ENCODE measurements around the gene LIN7A. TPM values are rescaled to one million over a fixed set of nuclear protein-coding genes. Genes with fewer than 3 reads are reported as not detected.

The LIN7A gene
- 17.8 and 22.0 TPM in 2 replicates for total RNA-seq (2021; fragmentation: NEBNext Ultra II Directional; extraction: Animal tissue kit (Norgen Biotek cat#: 25700))
- polyA plus RNA-seq (2011; rRNA removed) = 5.0 and 5.8 TPM in 2 replicates
- polyA plus RNA-seq (2011; cell fraction: cytosol; rRNA removed) = 10.2 TPM
- polyA plus RNA-seq (2011; cell fraction: nucleus; rRNA removed) = 7.4 TPM
- 12.2 to 16.0 TPM (median 12.7 TPM) in 4 replicates for polyA plus RNA-seq (2012, experiment 1 of 2)
- 0.63 TPM for polyA plus RNA-seq (2012, experiment 2 of 2)
- 5.7 TPM for polyA plus RNA-seq (2013, experiment 1 of 2)
- polyA plus RNA-seq (2013, experiment 2 of 2) = 5.2 TPM
- polyA minus RNA-seq (2011; rRNA and poly(A)+ RNA removed) = 19.1 and 26.0 TPM in 2 replicates
- polyA minus RNA-seq (2011; cell fraction: cytosol; rRNA and poly(A)+ RNA removed) = 6.0 TPM
- 34.5 TPM for polyA minus RNA-seq (2011; cell fraction: nucleus; rRNA and poly(A)+ RNA removed)
- long read RNA-seq, experiment 1, full-length matches to known transcripts = 6 of 16 reads
- long read RNA-seq, experiment 1, partial matches to known transcripts = 5 of 16 reads
- long read RNA-seq, experiment 1, other reads (novel, unspliced or antisense) = 5 of 16 reads
- long read RNA-seq, experiment 2, full-length matches to known transcripts = 10 of 14 reads
- long read RNA-seq, experiment 2, partial matches to known transcripts = 3 of 14 reads
- long read RNA-seq, experiment 2, other reads (novel, unspliced or antisense) = 1 of 14 reads

- Histone ChIP-seq H3K9me3 (ENCODE audit: insufficient read depth in 2 of 2, low read depth in 1 of 2, low read length in 1 of 2) (no peaks in the 10 kb centered on the region), H2BK5ac (ENCODE audit: low read depth, low read length) (peak within 1 kb of the TSS; percentile 18; the same call in 1 of the 2 replicates), H3K23ac (ENCODE audit: insufficient read length) (no peak within 1 kb of the TSS), H4K91ac (replicated peaks; ENCODE audit: insufficient read length, low read length) (no peak within 1 kb of the TSS), H2BK15ac (ENCODE audit: low read length) (peak within 1 kb of the TSS; percentile 53; the same call in 1 of the 2 replicates), H3K36me3 (ENCODE audit: control insufficient read depth in 2 of 4, insufficient read depth in 4 of 4, low read length in 3 of 4) (no peaks in the 10 kb centered on the region), H2AK5ac (ENCODE audit: low read depth, low read length) (no peak within 1 kb of the TSS), H2BK20ac (ENCODE audit: low read length) (no peak within 1 kb of the TSS), H4K8ac (ENCODE audit: extremely low read depth, insufficient read depth, low read length) (peak within 1 kb of the TSS; percentile 72; the same call in 1 of the 2 replicates), H4K5ac (ENCODE audit: insufficient read length, low read depth, low read length) (peak within 1 kb of the TSS; percentile 26), H3K79me1 (ENCODE audit: low read depth, low read length) (no peaks in the 10 kb centered on the region), H3K27me3 (replicated peaks in 1 of 4; ENCODE audit: control insufficient read depth in 3 of 4, extremely low read depth in 1 of 4, insufficient read depth in 3 of 4, low read length in 3 of 4) (no peaks in the 10 kb centered on the region; a peak in 1 of 7 replicates), H3K18ac (ENCODE audit: extremely low read depth, low read length) (peak within 1 kb of the TSS; percentile 80; the same call in 1 of the 2 replicates), H4K20me1 (replicated peaks in 1 of 2; ENCODE audit: control insufficient read depth in 1 of 2, insufficient read depth in 2 of 2, low read length in 2 of 2) (no peaks in the 10 kb centered on the region), H3K4ac (replicated peaks; ENCODE audit: insufficient read length, low read depth, low read length) (no peak within 1 kb of the TSS), H3K23me2 (ENCODE audit: low read depth, low read length) (peaks cover 3% of the 10 kb centered on the region; the same call in 1 of the 2 replicates), H3K4me2 (ENCODE audit: insufficient read depth in 1 of 2, low read depth in 2 of 2, low read length in 2 of 2) (peak within 1 kb of the TSS; percentile 75 to 79), H2BK12ac (ENCODE audit: low read depth, low read length) (peak within 1 kb of the TSS; percentile 77; the same call in 1 of the 2 replicates), H3K4me1 (replicated peaks in 1 of 4; ENCODE audit: control insufficient read depth in 3 of 4, insufficient read depth in 4 of 4, low read length in 3 of 4) (peaks cover 0 to 9% (median 5%) of the 10 kb centered on the region in 4 experiments; a peak in 3 of 7 replicates), H2BK120ac (replicated peaks; ENCODE audit: low read depth, low read length) (no peak within 1 kb of the TSS), H3K9ac (replicated peaks in 1 of 4; ENCODE audit: extremely low read depth in 1 of 4, low read depth in 3 of 4, low read length in 3 of 4) (peak within 1 kb of the TSS; percentile 35 to 65 (median 47); a peak in 6 of 7 replicates), H3K79me2 (ENCODE audit: control insufficient read depth in 1 of 2, insufficient read depth in 2 of 2, low read length in 2 of 2) (peaks cover 0 to 9% of the 10 kb centered on the region in 2 experiments; a peak in 1 of 4 replicates), H2AFZ (ENCODE audit: low read length) (peak within 1 kb of the TSS; percentile 75), H3K14ac (ENCODE audit: insufficient read length) (no peak within 1 kb of the TSS), H3K27ac (ENCODE audit: low read depth, low read length) (no peak within 1 kb of the TSS), H3K56ac (replicated peaks; ENCODE audit: insufficient read length, low read depth, low read length) (peak within 1 kb of the TSS; percentile 33), H3K4me3 (ENCODE audit: extremely low read depth in 1 of 4, insufficient read depth in 2 of 4, low read depth in 3 of 4, low read length in 4 of 4) (peak within 1 kb of the TSS; percentile 66 to 98 (median 88))
- 4% methylated on average over 22 of the region's 47 CpGs; no CpG with 5 or more reads in 1 of the 2 experiments for WGBS, 2 experiments (ENCODE audit: extremely low coverage in 1 of 2, insufficient coverage in 1 of 2, insufficient read length in 1 of 2, insufficient replicate concordance in 2 of 2, low coverage in 1 of 2, low lambda C conversion rate in 2 of 2, missing lambda C conversion rate in 1 of 2)
- FAIRE-seq (no peak), DNase-seq (ENCODE audit: low read depth in 1 of 2, low spot score in 2 of 2) (peak in 1 of 2 experiments; percentile 10)
- CTCF ChIA-PET (ENCODE audit: partially characterized antibody) = interaction anchor here (0.9 to 1.3 kb wide), 4 partner anchors 25 to 323 kb away, joined by 3 read pairs; no protein-coding TSS in a partner anchor
- POLR2A ChIA-PET (ENCODE audit: partially characterized antibody) = interaction anchor here (0.8 to 1.8 kb wide), 6 partner anchors 12 to 155 kb away, joined by 3 to 7 read pairs (median 4); no protein-coding TSS in a partner anchor
- TF ChIP-seq TAF7 (optimal IDR thresholded peaks at IDR 0.05; ENCODE audit: borderline replicate concordance, low read depth, low read length) (no peak), ATF3 (IDR thresholded peaks at IDR 0.05; ENCODE audit: insufficient read depth, low read depth, low read length) (no peak), ATF2 (IDR thresholded peaks at IDR 0.05; ENCODE audit: low read length) (no peak), RNF2 (IDR thresholded peaks at IDR 0.05; ENCODE audit: borderline replicate concordance, low read depth, low read length, missing control alignments, poor library complexity, severe bottlenecking) (no peak)
Measured at GRCh38 chr12:80937391-80938238, at the start of gene LIN7A. TSS of gene LIN7A (minus strand) at chr12:80937934. CDS start at chr12:80937722, 212 bp downstream.
